ENCODE measurements around the gene OSBPL2.

OSBPL2 gene

GRCh38 chr20:62267543-62267942 lies 29.2 kb downstream of the OSBPL2 start:
- Histone ChIP-seq H3K9ac (no peak overlapping the region), H2AFZ (ENCODE audit: low read depth) (no peak overlapping the region), H3K4me2 (no peak overlapping the region), H4K20me1 (ENCODE audit: insufficient read depth) (no peaks in the 10 kb centered on the region), H3K4me3 (IDR thresholded peaks at IDR 0.05; ENCODE audit: insufficient read depth, low read depth, low read length) (no peak overlapping the region), H3K27me3 (ENCODE audit: insufficient read depth, low read depth) (no peaks in the 10 kb centered on the region), H3K4me1 (ENCODE audit: low read depth, poor library complexity, severe bottlenecking) (no peaks in the 10 kb centered on the region), H3K36me3 (ENCODE audit: insufficient read depth) (no peaks in the 10 kb centered on the region), H3K79me2 (ENCODE audit: insufficient read depth, low read depth) (no peaks in the 10 kb centered on the region), H3K27ac (no peak overlapping the region)
- TF ChIP-seq CTCF (conservative IDR thresholded peaks at IDR 0.05; ENCODE audit: low read depth, low read length) = no peak

- Histone ChIP-seq H3K36me3 (ENCODE audit: insufficient read depth) (no peaks in the 10 kb centered on the region), H3K4me2 (no peak overlapping the region), H3K27ac (no peak overlapping the region), H3K4me3 (IDR thresholded peaks at IDR 0.05; ENCODE audit: insufficient read depth, low read depth, low read length) (no peak overlapping the region), H3K79me2 (ENCODE audit: insufficient read depth, low read depth) (no peaks in the 10 kb centered on the region), H3K9ac (no peak overlapping the region), H4K20me1 (ENCODE audit: insufficient read depth) (no peaks in the 10 kb centered on the region), H3K4me1 (ENCODE audit: low read depth, poor library complexity, severe bottlenecking) (no peaks in the 10 kb centered on the region), H3K27me3 (ENCODE audit: insufficient read depth, low read depth) (no peaks in the 10 kb centered on the region), H2AFZ (ENCODE audit: low read depth) (no peak overlapping the region)
- no peak for TF ChIP-seq CTCF (conservative IDR thresholded peaks at IDR 0.05; ENCODE audit: low read depth, low read length)
Observed at GRCh38 chr20:62268228-62268900, 30.0 kb downstream of the OSBPL2 start.

GRCh38 chr20:62269378-62269777 lies 31.1 kb downstream of the OSBPL2 start:
- H3K27me3 ChIP-seq (ENCODE audit: insufficient read depth, low read depth) = no peaks in the 10 kb centered on the region
- no peaks in the 10 kb centered on the region for H3K36me3 ChIP-seq (ENCODE audit: insufficient read depth)
- no peak overlapping the region for H3K4me2 ChIP-seq
- no peak for TF ChIP-seq CTCF (conservative IDR thresholded peaks at IDR 0.05; ENCODE audit: low read depth, low read length)
- H3K9ac ChIP-seq = no peak overlapping the region
- H3K4me3 ChIP-seq (IDR thresholded peaks at IDR 0.05; ENCODE audit: insufficient read depth, low read depth, low read length) = no peak overlapping the region
- H3K79me2 ChIP-seq (ENCODE audit: insufficient read depth, low read depth) = no peaks in the 10 kb centered on the region
- H3K27ac ChIP-seq = no peak overlapping the region
- H3K4me1 ChIP-seq (ENCODE audit: low read depth, poor library complexity, severe bottlenecking) = no peaks in the 10 kb centered on the region
- H4K20me1 ChIP-seq (ENCODE audit: insufficient read depth) = no peaks in the 10 kb centered on the region
- no peak overlapping the region for H2AFZ ChIP-seq (ENCODE audit: low read depth)

- no peak overlapping the region for H3K4me2 ChIP-seq
- no peaks in the 10 kb centered on the region for H3K4me1 ChIP-seq (ENCODE audit: low read depth, poor library complexity, severe bottlenecking)
- H3K36me3 ChIP-seq (ENCODE audit: insufficient read depth) = no peaks in the 10 kb centered on the region
- no peaks in the 10 kb centered on the region for H3K27me3 ChIP-seq (ENCODE audit: insufficient read depth, low read depth)
- H3K4me3 ChIP-seq (IDR thresholded peaks at IDR 0.05; ENCODE audit: insufficient read depth, low read depth, low read length) = no peak overlapping the region
- TF ChIP-seq CTCF (conservative IDR thresholded peaks at IDR 0.05; ENCODE audit: low read depth, low read length) = no peak
- H2AFZ ChIP-seq (ENCODE audit: low read depth) = no peak overlapping the region
- H4K20me1 ChIP-seq (ENCODE audit: insufficient read depth) = no peaks in the 10 kb centered on the region
- H3K27ac ChIP-seq = no peak overlapping the region
- H3K79me2 ChIP-seq (ENCODE audit: insufficient read depth, low read depth) = no peaks in the 10 kb centered on the region
- no peak overlapping the region for H3K9ac ChIP-seq
Observed at GRCh38 chr20:62269871-62270270, 31.6 kb downstream of the OSBPL2 start.
